HG03457 (cell line): ENCODE results near the gene EMX2.

Source experiments
- ATAC-seq: cut with Tn5 transposase; IDR thresholded peaks from one replicate; pipeline ENCODE4 v1.9.1; 2021; ENCODE audit warnings: moderate number of reproducible peaks; ENCODE audit not compliant: unreplicated experiment

The EMX2 gene

DNA sequence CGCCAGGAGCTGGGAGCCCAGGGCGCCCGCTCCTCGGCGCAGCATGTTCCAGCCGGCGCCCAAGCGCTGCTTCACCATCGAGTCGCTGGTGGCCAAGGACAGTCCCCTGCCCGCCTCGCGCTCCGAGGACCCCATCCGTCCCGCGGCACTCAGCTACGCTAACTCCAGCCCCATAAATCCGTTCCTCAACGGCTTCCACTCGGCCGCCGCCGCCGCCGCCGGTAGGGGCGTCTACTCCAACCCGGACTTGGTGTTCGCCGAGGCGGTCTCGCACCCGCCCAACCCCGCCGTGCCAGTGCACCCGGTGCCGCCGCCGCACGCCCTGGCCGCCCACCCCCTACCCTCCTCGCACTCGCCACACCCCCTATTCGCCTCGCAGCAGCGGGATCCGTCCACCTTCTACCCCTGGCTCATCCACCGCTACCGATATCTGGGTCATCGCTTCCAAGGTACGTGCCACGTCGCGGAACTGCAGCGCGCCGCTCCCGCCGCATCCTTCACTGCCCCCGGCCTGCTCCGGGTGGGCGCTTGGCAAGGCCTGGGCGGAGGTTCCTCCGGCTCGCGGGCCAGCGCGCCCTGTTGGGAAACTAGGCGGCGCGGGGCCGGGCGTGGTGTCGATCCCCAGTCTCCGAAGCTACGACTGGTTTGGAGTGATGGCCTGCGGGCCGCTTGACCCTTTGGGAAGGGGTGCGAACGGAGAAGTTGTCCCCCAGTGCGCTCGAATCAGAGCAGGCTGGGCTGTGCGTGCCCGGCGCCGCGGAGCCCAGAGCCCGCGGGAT, 868 bp downstream of the EMX2 start:
- ATAC-seq = no peak

GRCh38 chr10:117544004-117544701, 1.6 kb downstream of the EMX2 start:
- no peak for ATAC-seq

GRCh38 chr10:117544711-117545140, 2.2 kb downstream of the EMX2 start:
- ATAC-seq = no peak

- ATAC-seq = no peak
Observed at GRCh38 chr10:117545141-117546019, 2.8 kb downstream of the EMX2 start.

DNA sequence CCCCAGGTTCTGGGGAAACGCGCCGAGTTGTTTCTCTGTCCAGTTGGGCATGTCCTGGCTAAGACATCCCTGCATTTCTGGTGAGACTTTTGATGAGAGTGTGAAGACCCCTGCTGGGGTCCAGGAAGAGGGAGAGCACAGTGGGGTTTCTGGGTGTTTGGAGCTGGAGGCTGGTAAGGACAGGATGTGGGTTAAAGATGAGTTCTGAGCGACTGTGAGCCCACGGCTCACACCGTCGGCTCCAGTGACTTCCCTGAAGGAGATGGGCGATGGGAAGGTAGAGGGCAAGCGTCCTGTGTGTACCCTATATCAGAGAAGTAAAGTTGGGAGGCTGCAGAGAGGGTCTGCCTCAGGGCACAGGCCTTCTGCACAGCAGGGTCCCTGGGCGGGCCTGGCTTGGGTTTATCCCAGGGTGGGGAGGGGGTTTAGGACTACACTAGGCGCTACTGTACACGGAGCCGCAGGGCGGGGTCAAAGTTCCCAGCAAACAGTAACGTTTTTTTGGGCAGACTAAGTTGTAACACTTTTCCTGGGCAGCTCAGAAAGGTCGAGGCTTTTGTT, 3.6 kb downstream of the EMX2 start:
- no peak for ATAC-seq

DNA sequence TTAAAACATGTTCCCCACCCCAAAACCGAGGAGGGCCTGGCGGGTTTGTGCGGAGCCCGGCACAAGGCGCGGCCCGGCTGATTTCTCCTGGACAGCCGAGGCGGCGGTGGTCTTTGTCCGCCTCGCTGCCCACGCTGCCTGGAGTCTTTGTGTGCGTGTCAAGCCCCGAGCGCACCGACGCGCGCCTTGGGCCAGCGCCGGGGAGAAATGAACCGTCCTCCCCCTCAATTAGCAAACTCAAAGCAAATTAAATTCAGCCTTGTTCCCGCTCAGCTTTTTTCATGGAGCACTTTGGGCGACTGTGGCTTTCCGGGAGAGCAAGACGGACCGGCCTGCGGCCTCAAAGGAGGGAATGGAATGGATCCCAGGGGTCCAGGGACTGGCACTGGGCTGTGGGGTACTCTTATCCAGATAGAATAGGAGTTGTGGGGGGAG, 4.1 kb downstream of the EMX2 start:
- no peak for ATAC-seq

- no peak for ATAC-seq
Observed at GRCh38 chr10:117547016-117547715, 4.6 kb downstream of the EMX2 start.

DNA sequence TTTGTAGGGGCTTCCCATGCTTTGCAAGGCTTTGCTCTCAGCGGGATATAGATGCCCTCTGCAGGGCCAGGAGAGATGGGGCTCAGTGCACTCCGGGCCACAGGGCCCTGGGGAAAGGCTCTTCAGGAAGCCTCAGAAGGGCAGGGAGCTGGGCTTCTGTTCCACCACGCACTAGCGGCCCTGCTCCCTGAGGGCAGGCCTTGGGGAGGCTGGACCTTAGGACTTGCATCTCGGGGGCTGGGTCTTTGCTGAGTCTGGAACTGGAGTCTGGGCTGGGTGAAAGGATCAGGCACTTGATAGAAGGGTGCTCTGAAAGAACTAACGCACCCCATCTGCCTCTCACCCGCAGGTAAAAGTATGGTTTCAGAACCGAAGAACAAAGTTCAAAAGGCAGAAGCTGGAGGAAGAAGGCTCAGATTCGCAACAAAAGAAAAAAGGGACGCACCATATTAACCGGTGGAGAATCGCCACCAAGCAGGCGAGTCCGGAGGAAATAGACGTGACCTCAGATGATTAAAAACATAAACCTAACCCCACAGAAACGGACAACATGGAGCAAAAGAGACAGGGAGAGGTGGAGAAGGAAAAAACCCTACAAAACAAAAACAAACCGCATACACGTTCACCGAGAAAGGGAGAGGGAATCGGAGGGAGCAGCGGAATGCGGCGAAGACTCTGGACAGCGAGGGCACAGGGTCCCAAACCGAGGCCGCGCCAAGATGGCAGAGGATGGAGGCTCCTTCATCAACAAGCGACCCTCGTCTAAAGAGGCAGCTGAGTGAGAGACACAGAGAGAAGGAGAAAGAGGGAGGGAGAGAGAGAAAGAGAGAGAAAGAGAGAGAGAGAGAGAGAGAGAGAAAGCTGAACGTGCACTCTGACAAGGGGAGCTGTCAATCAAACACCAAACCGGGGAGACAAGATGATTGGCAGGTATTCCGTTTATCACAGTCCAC, 5.4 kb downstream of the EMX2 start:
- ATAC-seq = no peak

- ATAC-seq = no peak
Observed at GRCh38 chr10:117549100-117549585, 6.6 kb downstream of the EMX2 start.

DNA sequence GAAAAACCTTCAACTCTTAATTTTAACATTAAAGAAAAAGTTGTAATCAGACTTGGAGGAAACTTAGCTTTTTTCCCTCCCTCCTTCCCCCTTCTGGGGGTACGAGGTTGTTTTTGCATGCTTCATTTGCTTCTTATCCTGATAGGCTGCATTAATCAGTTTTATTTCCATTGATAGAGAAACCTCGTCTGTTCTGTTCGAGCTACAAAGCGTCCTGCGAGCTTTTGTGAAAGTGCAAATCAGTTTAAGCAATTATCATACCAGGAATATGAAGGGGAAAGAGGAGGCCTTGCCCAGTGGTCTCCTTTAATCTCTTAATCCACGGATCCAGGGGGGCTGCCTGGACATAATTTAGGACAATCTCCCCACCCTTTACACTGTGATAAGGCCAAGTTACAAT, 7.5 kb downstream of the EMX2 start:
- ATAC-seq = no peak

- ATAC-seq = no peak
Observed at GRCh38 chr10:117550599-117551329, 8.2 kb downstream of the EMX2 start.

GRCh38 chr10:117551330-117552155, 9.0 kb downstream of the EMX2 start:
- no peak for ATAC-seq

DNA sequence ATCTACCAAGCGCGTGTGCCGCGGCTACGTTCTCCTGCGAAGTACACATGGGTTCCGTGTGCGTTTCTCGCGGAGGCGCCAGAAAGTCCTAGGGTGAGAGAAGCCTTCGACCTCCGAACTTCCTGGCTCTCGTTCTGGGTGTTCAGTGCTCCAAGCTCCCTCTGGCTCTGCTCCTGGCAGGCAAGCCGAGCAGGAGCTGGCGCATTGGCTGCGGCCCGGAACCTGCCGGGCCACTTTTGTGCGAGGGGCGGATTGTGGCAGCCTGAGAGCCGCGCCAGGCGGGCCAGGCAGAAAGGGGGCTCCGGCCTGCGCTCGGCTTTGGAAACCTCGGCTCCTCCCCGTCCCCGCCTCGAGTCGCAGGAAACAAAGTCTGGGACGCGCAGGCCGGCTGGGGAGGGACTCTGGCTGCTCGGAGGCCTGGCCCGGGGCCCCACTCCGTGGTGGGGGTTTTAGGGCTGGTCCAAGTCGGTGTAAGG, 9.6 kb downstream of the EMX2 start:
- ATAC-seq = no peak

GRCh38 chr10:117552701-117553141, 10.2 kb downstream of the EMX2 start:
- no peak for ATAC-seq

GRCh38 chr10:117553142-117553814, 10.7 kb downstream of the EMX2 start:
- no peak for ATAC-seq

DNA sequence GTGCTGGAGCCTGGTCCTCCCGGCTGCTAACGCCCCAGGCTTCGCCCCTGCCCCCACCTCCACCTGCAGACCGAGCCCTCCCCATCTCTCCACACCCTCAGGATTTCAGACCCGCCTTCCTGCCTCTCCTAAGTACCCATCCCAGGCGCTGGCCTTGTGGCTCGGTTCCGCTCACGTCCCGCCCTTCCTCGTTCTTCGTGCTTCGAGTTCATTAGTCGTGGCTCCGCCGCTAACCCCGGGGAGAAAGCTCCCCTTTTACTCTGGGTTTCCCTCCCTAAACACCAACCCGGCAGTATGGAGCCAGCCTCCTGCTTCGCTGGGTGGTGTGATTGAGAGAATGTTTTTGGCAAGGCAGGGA, 11.2 kb downstream of the EMX2 start:
- no peak for ATAC-seq

- no peak for ATAC-seq
Observed at GRCh38 chr10:117554241-117554814, 11.8 kb downstream of the EMX2 start.
